HG02588 (cell line): ENCODE measurements around the gene CNIH2.
A peak's percentile ranks its signal among the peaks of the same experiment; 100 is the strongest.

Experiments used
- ATAC-seq: cut with Tn5 transposase; IDR thresholded peaks from one replicate; pipeline ENCODE4 v1.9.1; 2021; ENCODE audit warnings: mild to moderate bottlenecking, moderate library complexity; ENCODE audit not compliant: unreplicated experiment

The CNIH2 gene

GRCh38 chr11:66259225-66259624 is 18.8 kb upstream of the CNIH2 start:
- no peak for ATAC-seq

- no peak for ATAC-seq
These were observed 18.0 kb upstream of the CNIH2 start for GRCh38 chr11:66259956-66260355.

GRCh38 chr11:66261578-66261977 is 16.4 kb upstream of the CNIH2 start:
- ATAC-seq: no peak

- no peak for ATAC-seq
These were observed 15.8 kb upstream of the CNIH2 start for GRCh38 chr11:66262191-66262590.

- no peak for ATAC-seq
These were observed 15.3 kb upstream of the CNIH2 start for GRCh38 chr11:66262696-66263095.

GRCh38 chr11:66263231-66263630 is 14.7 kb upstream of the CNIH2 start:
- ATAC-seq: no peak

- ATAC-seq: no peak
These were observed 14.2 kb upstream of the CNIH2 start for GRCh38 chr11:66263785-66264184.

GRCh38 chr11:66264383-66264782 is 13.6 kb upstream of the CNIH2 start:
- no peak for ATAC-seq

GRCh38 chr11:66264914-66265313 is 13.1 kb upstream of the CNIH2 start:
- ATAC-seq: no peak

GRCh38 chr11:66265531-66266377 is 12.2 kb upstream of the CNIH2 start:
- ATAC-seq: no peak

- no peak for ATAC-seq
These were observed 11.5 kb upstream of the CNIH2 start for GRCh38 chr11:66266378-66267038.

GRCh38 chr11:66267039-66267378 is 11.0 kb upstream of the CNIH2 start:
- ATAC-seq: no peak

GRCh38 chr11:66267379-66268243 is 10.4 kb upstream of the CNIH2 start:
- peak; percentile 48 for ATAC-seq

- ATAC-seq: peak; percentile 73
These were observed 9.6 kb upstream of the CNIH2 start, which contains the start of gene RAB1B for GRCh38 chr11:66268244-66268951. Gene RAB1B (plus strand): TSS chr11:66268639. CDS start chr11:66268680, 41 bp downstream.

- ATAC-seq: no peak
These were observed 8.7 kb upstream of the CNIH2 start for GRCh38 chr11:66268952-66269905.

- ATAC-seq: no peak
These were observed 6.2 kb upstream of the CNIH2 start for GRCh38 chr11:66271816-66272215.

- ATAC-seq: no peak
These were observed 5.4 kb upstream of the CNIH2 start for GRCh38 chr11:66272596-66272995.

- ATAC-seq: no peak
These were observed 3.8 kb upstream of the CNIH2 start for GRCh38 chr11:66274219-66274618.

- ATAC-seq: no peak
These were observed 2.6 kb upstream of the CNIH2 start for GRCh38 chr11:66275396-66275795.
